Fibroblast of peridontal ligament (primary cell): ENCODE measurements around the gene TANC1.
"Not testable (repeated sequence)": the region's sequence is repeated elsewhere in the genome, so short reads cannot be mapped to it uniquely, and the experiment has no call there.

Source experiments
- DNase-seq: peaks from one replicate; pipeline ENCODE4 v3.0.0-alpha.2; 2010; ENCODE audit errors: extremely low read depth

Gene TANC1

DNA sequence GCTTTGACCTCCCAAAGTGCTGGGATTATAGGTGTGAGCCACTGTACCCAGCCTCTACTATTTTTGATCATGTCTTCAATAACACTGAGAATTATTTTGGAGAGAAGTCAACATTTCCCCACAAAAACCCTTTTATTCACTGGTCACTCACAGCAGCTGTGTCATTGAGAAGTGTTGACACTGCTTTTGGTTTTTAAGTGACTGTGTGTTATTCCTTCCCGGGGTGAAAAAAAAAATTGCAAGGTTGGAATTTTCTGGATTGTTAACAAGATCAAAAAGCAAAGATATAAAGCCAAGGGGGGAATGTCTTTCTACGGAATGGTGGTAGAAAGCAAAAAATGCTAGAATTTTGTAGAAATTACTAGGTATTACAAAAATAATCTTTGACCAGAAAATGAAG is 61.5 kb downstream of the TANC1 start:
- no peak for DNase-seq

DNA sequence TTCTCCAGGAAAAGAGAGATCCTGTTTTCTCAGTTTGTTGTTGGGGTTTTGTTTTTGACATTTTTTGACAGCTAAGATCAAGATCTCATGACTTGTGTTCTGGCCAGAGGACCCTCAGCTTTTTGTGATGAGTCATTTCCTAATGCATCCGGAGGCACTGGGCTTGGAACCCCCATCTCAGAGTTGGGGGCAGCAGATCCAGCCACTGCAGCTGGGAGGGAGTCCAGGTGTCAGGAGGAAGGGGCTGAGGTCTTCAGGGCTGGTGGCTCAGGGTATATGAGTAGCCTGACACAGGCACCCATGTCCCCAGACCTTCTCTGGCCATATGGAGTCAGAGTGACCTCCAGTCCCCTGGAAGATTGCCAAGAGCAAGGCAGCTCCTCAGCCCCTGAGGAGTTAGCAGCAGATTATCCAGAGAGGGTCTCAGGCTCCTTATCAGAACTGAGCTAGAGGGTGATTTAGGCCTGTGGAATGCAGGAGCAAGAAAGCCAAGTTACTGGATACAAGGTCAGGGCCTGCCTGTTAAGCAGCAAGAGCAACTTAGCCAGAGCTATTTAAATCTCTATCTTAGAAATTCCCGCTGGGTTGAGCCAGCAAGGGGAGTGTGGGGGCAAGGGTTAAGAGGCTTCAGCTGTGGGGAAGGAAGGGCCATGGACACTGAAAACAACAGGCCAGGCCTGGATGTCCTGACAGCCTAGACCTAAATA is 62.4 kb downstream of the TANC1 start:
- peak; percentile 83 for DNase-seq

DNA sequence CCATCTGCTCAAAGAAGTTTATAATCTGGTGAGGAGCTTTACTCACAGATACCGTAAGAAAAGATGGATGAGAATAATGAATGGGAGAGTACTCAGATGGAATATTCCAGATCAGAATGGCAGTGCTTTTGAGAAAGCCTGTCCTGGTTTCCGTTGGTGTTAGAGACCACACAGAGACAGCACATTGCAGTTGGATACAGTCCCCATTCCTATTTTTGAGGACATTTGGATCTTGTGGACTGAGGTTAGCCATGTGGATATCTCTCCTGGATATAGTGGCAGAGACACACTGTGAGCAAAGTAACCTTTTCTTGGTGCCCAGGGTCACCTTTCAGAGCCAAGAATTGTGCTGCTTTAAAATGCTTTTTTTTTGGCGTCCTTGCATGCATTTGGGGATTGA is 63.7 kb downstream of the TANC1 start:
- no peak for DNase-seq

DNA sequence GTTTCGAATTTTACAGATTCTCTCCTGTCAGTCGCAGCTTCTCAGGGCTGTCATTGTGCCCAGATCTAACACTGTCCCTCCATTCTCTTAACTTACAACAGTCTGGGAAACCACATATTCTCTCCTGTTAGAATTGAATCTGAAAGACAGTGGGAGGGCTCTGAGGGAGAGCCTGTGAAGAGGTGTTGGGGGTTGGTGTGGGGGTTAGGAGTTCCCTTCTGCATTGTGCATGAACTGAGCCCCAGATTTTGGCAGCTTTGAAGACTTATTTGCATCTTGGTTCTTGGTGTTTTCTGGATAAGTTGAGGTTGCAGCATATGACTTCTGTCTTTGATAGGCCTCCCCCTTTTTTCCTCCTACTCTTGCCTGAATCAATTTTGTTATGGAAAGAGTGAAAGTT is 64.1 kb downstream of the TANC1 start:
- no peak for DNase-seq

DNA sequence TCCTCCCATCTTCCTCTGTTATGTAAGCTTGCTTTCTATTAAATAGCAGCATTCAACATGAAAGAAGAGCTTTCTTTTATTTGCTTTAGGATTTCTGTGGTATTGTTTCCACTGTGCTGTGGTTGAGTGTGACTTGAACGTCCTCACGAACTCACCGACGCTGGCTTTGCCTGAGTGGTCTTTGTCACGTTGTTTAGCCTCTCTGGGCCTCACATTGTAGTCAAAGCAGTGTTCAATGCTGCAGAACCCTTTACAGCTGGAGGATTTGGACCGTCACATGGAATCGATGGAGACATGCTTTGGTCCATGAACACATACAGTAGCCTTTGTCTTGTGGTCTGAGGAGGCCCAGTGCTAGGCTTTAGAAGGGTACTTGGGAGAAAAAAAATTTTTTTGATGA is 66.3 kb downstream of the TANC1 start:
- DNase-seq: no peak

DNA sequence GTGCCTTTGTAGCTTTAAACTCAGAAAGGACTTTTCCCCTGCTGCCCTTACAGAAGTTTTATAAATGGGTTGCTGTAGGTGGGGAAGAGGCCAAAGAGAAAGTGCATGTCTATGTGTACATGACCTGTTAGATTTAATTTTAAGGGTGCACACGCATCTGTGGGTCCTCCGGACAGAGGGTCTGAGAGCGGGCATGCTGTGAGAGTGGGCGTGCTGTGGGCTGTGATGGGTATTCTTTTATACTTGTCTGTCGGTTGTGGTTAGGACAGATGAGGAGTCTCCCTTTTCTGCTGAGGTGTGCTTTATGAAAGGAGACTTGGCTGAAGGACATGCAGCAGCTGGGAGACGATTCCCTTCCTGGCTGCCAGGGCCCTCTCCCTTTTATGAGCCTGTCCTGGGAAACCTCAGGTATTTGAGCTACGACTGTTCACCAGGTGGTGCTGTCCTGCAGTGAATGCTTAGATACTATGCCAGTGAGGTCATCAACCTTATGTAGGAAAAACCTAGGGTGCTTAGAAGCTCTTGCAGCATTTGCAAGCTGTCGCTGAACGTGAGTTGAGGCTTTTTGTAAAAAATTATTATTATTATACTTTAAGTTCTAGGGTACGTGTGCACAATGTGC is 67.5 kb downstream of the TANC1 start:
- no peak for DNase-seq

DNA sequence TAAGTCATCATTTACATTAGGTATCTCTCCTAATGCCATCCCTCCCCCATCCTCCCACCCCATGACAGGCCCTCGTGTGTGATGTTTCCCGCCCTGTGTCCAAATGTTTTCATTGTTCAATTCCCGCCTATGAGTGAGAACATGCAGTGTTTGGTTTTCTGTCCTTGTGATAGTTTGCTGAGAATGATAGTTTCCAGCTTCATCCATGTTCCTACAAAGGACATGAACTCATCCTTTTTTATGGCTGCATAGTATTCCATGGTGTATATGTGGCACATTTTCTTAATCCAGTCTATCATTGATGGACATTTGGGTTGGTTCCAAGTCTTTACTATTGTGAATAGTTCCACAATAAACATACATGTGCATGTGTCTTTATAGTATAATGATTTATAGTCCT is 68.0 kb downstream of the TANC1 start:
- DNase-seq: not testable (repeated sequence)

DNA sequence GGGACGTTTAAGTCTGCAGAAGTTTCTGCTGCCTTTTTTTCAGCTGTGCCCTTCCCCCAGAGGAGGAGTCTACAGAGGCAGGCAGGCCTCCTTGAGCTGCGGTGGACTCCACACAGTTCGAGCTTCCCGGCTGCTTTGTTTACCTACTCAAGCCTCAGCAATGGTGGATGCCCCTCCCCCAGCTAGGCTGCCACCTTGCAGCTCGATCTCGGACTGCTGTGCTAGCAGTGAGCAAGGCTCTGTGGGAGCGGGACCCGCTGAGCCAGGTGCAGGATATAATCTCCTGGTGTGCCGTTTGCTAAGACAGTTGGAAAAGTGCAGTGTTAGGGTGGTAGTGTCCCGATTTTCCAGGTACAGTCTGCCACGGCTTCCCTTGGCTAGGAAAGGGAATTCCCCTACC is 72.9 kb downstream of the TANC1 start:
- not testable (repeated sequence) for DNase-seq

DNA sequence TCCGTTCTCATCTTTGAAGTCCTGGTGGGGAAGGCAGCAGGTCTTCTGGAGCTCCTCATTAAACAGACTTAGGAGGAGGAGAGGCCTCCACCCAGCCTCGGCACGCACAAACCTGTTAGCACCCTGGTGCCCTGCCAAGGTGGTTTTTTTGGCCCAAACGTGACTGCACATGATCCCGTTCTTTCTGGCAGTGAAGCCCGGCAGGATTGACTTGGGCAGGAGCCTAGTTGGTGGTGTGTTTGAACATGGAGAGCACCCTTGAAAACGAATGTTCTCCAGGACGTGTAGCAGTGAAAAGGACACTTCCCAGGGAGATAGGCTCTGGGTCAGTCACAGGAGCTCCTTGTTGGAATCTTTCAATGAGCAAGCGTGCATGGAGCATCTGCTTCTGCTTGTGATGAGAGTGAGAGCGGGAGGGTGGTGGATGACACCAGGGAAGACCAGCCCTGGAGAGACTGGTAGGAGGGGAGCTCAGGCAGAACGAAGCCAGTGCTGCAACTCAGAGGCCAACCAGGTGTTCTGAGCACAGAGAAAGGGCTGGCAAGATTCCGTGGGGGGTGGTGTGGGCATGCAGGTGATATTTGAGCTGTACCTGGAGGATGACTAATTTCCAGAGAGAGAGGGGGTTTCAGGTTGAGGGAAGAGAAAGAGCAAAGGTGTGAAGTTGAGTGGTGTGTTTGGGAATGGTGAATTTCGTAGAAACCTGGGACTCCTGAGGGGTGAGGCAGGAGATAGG is 73.8 kb downstream of the TANC1 start:
- no peak for DNase-seq

DNA sequence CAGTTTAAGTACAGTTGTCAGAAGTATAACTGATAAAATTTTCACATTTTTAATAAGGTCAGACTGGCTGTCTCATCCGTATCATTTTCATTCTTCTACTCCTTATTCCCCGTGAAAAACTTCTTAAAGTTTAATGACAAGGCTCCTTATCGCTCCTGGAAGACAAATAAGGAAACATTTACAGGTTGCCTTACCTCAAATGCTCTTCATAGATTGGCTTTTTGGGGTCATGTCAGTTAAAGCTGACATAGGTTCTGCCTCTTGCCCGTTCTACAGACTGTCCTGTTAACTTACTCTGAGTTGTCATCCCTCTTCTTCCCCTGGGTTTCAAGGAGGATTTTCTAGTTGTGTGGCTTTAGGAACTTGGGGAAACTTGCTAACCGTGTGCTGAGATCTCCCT is 75.3 kb downstream of the TANC1 start:
- no peak for DNase-seq

DNA sequence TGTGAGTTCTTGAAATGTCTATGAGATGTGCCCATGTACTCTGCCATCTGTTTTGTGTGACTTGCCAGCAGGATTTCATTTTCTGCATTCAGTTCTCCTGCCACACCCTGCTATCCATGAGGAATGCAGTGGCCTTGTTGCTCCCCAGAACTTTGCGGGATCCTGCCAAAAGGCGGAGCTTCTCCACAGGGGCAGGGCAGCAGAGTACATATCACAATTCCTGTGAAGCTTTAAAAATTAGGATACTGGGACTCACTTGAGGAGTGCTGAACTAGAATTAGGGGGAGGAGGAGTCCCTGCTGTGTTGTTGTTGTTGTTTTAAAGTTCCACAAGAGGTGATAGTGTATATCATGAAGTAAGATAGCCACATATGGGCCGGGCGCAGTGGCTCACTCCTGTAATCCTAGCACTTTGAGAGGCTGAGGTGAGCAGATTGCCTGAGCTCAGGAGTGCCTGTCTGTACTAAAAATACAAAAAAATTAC is 76.4 kb downstream of the TANC1 start:
- peak; percentile 69 for DNase-seq

DNA sequence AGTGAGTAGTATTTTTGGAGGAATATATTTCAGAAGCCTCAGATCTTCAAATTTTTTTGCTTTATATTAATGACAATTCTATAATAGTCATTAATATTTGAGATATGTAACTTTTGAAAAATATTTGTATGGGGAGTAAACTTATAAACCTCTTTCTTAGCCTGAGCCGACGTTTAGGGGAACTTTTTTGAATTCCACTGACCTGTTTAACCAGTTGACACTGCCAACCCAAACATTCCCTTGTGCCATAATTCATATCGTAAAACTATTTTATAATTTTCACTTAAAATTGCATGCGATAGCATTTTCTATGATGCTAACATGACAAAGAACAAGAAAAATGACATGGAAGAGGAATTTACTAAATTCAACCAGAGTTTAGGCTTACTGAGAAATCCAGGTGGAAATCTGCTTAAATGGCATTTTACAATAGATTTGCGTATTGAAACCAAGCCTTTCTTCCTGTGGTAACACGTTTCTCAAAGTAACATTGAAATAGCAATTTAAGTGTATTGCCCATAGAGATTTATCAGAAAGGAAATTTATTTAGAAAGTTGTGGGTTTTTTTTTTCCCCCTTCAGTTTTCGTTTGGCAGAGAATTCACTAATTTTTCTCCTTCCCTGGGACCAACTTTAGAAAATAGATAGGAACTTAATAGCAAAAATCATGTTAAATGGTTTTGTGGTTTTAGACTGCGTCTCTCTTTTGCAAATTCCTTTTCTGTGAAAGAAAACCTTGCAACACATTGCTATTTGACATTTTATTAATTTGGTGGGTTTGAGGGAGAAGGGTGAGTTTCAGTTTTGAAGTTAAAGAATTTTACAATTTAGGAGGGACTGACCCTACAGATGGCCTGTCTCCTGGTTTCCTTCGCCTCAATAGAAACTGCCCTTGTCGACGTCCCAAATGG is 77.4 kb downstream of the TANC1 start:
- peak; percentile 73 for DNase-seq

DNA sequence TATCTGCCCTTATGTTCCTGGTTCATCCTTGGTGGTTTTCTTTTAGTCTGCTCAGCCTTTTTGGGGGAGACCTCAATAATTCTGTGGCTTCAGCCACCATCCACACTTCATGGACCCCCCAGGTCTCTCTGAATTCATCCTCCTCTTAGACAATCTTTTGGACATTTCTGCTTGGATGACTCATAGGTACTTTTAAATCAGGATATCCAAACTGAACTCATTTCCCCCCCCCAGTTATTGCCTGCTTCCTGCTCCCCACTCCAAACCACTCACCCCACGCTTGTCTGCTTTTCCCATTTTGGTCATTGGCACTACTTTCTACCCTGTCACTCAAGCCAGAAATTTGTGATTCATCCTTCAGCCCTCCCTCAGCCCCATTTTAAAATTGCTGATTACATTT is 78.5 kb downstream of the TANC1 start:
- peak; percentile 83 for DNase-seq

DNA sequence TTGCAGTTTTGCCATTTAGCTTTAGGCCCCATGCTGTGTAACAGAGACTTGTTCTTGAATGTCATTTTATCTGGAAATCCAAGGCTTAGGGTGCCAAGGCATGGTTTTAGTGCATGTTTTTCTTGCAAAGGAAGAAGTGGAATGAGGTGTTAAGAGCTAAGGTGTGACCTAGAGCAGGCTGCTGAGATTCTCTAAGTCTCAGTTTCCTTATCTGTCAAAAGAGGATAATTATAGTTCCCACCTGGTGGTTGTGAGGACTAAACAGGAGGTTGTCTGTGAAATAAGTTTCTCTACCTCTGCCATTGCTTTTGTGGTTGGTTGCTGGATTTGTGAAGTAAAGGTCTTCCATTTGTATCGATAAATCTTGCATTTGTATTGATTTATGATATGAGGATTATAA is 82.0 kb downstream of the TANC1 start:
- DNase-seq: no peak

DNA sequence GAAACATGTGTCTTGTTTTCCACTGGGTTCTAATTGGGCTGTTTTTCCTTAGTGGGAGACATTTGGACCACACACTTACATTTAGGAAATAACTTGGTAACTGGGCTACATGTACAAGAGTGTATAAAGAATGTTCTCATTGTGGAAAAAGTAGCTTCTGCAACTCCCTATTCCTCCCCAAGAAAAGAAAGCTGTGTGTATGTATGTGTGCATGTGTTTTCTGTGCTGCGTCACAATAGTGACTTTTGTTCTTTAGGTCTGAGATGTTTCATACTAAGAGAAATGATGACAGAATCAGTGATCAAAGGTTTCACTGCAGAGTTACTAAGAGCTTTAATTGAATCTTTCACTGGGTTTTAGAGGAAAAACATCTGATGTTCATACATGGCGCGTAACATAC is 82.7 kb downstream of the TANC1 start:
- no peak for DNase-seq

DNA sequence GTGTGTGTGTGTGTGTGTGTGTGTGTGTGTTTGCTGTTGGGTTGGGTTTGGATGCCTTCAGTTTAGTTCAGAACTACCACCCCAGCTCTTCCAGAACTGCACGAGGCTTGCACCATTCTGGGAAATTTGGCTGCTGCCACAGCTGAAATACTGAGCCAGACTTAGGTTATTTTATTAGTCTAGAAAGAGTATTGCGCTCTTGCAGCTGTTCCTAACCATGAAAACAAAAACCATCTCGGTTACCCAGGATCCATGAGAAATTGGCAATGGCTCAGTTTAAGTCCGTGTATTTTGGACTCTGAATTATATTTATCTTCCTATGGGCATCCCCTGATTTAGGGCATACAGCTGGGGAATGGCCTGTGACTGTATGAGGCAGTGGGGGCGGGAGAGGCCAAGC is 83.2 kb downstream of the TANC1 start:
- peak; percentile 65 for DNase-seq

DNA sequence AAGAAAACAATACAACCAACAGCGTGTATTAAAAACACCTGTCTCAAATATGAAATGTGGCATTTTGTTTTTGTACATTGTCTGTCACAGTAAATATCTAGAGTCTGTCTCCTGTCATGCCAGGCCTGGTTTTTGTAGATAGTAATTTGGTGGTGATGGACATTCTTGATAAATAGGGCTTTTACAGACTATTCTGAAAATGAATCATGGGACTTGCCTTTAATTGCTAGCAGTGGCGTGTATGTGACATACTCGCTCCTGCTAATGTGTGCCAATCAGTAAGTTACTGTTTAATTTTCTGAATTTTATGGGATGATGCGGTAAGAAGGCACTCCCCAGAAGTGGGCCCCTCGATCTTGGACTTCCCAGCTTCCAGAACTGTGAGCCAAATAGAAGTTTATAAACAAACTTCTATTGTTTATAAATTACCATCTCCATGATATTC is 83.7 kb downstream of the TANC1 start:
- peak; percentile 41 for DNase-seq

DNA sequence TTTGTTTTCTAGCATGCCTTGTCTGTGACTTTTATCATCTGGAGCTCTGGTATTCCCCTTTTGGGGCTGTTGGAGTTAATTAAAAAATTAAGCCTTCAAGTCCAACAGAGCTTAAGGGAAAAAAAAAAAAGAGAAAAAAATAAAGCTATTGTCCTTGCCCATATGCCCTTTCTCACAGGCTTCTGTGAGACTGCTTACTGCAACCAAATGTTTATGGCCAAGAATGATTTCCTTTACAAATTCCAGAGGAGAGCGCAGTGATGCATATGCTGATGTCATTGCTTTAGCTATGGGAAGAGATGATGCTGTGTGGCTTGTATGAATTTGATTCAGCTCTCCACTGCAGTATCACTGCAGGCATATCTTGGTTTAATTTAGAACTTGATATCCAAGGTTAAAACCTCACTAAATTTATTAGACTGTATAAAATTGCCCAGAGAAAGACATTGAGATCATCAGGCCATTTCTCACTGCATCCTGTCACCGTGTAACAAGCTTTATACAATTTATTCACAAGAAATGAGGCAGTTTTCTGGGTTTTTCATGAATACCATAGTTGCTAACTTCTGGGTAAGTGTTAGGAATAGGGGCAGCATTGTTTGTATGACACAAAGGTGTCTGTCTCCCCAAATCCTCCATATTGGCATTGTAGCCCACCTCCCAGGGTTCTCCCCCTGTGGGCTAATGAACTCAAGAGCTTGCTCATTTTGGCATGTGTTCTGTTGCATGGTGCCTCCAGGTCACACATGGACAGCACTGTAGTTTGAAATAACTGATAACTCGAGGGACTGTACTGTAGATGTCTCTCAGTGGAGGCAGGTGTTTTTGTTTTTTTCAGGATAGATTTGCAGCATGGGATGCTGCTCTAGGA is 85.0 kb downstream of the TANC1 start:
- peak; percentile 97 for DNase-seq

DNA sequence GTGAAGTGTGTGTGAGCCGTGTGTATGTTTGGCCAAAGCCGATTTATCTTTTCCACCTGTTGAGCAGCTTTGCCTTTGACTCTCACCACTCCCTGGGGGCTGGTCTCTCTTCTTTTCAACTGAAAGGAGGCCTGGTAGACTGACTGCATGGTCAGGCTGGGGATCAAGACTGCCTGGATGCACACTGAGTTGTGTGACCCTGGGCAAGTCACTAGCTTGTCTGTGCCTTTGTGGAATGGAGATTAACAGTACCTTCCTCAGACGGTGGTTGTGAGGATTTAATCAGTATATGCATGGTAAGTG is 85.5 kb downstream of the TANC1 start:
- no peak for DNase-seq

DNA sequence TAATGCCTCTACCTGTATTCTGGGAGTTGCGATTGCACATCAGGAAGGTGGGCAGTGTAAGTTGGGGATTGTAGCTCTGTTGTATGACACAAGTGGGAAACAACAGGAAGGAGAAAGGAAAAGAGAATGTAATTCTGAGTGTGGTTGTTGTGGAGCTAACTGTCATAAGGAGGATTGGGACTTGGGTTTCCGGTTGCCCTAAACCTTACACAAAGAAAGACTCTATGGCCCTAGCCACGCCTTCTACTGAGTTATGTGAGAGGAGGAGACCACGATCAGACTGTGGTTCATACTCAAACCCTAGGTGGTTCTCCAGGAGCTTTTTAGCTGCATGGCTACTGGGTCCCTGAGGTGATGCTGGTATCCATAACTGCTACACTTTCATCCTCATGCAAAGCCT is 86.5 kb downstream of the TANC1 start:
- DNase-seq: no peak

DNA sequence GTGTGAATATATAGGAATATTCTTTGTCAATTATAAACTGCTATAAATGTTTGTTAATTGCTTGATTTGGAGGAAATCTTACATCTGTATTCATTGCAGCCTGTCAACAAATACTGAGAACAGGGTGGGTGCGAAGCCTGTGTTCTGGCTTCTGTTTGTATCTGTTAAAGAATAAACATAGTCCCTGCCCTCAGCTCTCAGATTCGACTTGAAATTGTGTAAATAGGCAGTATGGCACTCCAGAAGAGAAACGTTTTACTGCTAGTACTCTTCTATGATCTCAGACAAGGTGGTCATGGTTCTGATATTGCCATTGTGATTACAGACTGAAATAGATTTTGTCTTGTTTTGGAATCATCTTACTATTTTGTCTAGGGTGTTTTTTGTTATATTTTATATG is 92.1 kb downstream of the TANC1 start:
- DNase-seq: no peak
